GM15510 (cell line): ENCODE measurements around the gene GTPBP4.

Source experiments
- POLR2A ChIP-seq: IDR thresholded peaks from 3 replicates; pipeline ENCODE4 v1.6.1; 2011; ENCODE audit warnings: borderline replicate concordance; ENCODE audit not compliant: insufficient read length; ENCODE audit errors: extremely low read depth

GTPBP4 gene

GRCh38 chr10:958856-959255 is 29.4 kb upstream of the GTPBP4 start:
- no peak for TF ChIP-seq POLR2A

DNA sequence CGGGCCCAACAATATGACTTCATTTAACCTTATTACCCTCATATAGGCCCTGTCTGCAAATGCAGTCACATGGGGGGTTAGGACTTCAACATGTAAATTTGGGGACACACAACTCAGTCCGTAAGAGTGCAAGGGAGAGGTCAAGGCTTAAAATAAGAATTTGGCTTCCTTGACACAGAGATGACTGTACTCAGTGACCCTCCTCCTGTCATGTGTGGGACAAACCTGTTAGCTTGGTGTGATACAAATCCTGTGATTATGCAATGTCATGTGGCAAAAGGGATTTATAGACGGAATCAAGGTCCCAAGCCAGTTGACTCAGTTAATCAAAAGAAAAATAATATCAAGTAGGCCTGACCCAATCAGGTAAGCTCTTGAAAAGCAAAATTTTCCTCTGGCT is 25.9 kb upstream of the GTPBP4 start:
- no peak for TF ChIP-seq POLR2A

GRCh38 chr10:963186-963585 is 25.0 kb upstream of the GTPBP4 start:
- no peak for TF ChIP-seq POLR2A

DNA sequence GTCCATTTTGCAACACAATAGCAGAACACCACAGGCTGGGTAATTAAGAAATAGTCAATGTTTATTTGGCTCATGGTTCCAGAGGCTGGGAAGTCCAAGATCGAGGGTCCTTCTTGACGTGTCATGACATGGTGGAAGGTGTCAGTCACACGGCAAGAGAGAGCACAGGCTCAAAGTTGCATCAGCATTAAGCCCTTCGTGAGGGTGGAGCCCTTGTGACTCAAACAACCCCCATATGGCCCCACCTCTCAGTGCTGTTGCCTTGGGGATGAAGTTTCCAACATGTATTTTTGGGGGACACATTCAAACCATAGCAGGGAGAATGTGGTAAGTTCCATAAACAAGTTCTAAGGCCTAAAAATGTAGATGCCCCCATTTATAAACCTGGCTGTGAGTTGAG is 24.6 kb upstream of the GTPBP4 start:
- TF ChIP-seq POLR2A = no peak

GRCh38 chr10:964321-964987 is 23.8 kb upstream of the GTPBP4 start:
- no peak for TF ChIP-seq POLR2A

DNA sequence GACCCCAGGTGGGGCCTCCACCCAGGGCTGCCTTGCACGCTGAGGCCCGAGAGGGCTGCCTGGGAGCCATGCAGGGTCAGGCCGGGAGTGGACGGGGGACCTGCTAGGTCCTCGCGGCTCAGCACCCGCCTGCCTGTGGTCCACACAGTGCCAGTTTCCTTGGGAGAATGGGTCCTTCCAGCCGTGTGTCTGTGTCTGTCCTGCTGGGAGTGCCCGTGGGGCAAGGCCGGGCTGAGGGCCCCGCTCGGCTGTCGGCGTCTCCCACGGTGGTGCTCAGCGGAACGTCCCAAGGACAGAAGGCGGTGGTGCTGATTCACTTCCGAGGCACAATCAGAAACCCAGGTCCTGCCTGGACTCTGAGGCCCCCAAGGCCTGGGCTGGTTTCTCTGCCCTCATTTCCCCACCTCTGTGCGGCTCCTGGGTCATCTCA is 23.2 kb upstream of the GTPBP4 start:
- no peak for TF ChIP-seq POLR2A

DNA sequence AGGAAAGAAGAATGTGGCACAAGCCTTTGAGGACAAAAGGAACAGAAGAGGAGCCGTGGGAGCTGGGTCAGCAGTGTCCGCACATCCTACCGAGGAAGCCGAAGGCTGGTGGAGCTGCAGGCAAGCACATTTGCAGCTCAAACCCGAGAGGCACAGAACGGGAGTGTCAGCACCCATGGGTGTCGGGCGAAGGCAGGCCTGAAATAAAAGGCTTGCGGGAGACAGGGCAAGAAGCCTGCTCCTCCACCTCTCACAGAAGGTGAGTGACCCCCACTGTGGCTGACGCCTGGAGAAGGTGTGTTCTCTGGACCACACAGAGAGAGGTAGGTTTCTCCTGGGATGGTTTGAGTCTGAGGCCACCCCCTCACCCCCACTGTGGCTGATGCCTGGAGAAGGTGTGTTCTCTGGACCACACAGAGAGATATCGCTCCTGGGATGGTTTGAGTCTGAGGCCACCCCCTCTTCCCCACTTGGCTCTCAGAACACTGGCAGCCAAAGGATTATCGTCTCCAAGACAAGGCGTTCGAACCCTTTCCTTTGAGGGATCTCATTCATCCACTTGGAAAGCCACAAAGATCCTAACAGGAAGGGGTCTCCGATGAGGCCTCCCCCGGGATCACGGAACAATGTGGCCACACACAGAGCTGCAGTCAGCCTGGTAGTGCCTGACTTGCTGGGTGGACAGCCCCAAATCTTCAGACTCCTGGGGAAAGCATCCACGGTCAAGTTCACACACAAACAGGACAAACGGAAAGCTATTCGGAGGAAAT is 21.6 kb upstream of the GTPBP4 start:
- no peak for TF ChIP-seq POLR2A

DNA sequence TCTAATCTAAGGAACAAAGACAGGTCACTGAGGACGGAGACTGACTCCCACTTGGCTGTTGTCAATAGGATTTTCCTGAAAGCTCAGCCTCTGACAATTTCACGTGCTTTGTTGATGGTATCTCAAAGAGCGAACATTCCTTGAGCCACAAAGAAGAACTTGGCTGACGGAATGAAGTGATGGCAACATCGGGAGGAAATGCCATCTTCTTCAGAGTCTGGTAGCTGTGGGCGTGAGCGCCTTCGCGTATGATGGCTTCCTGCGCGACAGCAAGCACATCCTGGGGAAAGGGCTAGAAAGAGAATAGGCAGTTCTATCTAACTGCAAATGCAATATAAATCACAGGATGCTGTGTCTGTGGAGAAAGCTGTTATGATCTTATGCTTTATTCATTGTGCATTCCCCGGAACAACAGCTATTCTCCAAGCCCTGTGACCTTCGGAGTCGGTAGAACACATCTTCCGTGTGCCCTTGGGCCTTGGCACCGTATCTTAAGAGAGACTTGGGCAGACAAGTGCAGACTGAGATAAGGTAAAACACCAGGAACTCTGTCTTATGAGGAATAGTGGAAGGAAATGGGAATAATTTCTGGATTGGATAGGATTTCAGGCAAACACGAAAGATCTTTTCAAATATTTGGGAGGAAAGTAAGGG is 19.6 kb upstream of the GTPBP4 start:
- no peak for TF ChIP-seq POLR2A

DNA sequence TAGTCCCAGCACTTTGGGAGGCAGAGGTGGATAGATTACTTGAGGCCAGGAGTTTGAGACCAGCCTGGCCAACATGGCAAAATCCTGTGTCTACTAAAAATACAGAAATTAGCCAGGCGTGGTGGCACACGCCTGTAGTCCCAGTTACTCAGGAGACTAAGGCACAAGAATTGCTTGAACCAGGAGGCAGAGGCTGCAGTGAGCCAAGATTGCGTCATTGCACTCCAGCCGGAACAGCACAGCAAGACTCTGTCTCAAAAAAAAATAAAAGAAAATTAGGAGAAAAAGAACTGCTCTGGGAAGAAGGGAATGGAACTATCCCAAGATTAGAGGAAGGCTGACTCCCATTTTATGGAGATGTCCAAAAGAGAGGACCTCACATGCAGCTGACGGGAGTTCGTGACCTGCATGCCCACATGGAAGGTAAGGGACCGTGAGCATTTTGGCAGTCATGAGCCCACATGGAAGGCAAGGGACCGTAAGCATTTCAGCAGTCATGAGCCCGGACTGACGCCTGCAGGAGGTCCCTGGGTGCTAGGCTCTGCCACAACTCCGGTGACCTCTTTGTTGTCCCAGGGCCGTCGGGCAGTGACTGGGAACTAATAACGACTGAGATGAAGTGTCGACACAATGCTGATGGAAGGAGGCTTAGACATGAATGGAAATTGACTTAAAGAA is 18.6 kb upstream of the GTPBP4 start:
- TF ChIP-seq POLR2A = no peak

GRCh38 chr10:970311-971149 is 17.7 kb upstream of the GTPBP4 start:
- TF ChIP-seq POLR2A = no peak

- no peak for TF ChIP-seq POLR2A
Observed at GRCh38 chr10:971150-971542, 17.1 kb upstream of the GTPBP4 start.

GRCh38 chr10:971613-972012 is 16.6 kb upstream of the GTPBP4 start:
- TF ChIP-seq POLR2A = no peak

GRCh38 chr10:972763-973162 is 15.5 kb upstream of the GTPBP4 start:
- no peak for TF ChIP-seq POLR2A

DNA sequence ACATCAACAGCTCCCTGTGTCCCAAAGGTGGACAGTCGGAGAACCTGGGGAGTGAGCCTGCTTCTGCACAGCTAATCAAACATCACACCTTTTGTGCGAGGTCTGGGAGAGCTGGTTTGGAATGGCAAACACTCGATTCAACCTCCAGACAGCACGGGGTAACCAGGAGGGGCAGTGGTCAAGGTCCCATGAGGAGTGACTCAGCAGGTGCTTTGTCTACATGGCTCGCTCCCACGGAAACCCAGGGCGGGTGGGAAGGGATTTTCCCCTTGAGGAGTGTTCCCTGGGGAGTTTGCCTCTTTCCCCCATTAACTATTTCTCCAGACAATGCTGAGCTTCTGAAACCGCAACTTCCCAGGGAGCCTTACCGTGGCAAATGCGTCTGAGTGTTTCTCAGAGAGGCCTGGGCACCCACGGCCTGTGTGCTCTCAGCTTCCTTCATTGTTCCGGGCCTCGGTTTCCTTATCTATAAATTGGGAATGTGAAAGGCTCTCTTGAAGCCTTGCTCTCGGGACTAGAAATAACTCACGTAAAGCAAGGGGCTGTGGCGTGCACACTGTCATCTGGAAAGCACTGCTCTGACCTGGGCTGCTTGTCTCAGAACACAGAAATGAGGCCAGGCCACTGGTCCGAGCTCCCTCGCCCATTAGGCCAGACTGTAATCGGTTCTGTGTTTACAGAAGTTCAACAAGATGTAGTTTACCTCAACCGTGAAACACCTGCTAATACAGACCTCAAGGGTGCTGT is 14.0 kb upstream of the GTPBP4 start:
- no peak for TF ChIP-seq POLR2A

GRCh38 chr10:974785-975074 is 13.5 kb upstream of the GTPBP4 start:
- TF ChIP-seq POLR2A = no peak

DNA sequence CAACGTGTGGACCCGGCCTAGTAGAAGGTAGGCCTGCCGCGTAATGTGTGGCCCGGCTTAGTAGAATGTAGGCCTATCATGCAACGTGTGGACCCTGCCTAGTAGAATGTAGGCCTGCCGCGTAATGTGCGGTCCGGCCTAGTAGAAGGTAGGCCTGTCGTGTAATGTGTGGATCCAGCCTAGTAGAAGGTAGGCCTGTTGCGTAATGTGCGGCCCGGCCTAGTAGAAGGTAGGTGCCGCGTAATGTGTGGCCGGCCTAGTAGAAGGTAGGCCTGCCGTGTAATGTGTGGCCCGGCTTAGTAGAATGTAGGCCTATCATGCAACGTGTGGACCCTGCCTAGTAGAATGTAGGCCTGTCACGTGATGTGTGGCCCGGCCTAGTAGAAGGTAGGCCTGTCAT is 11.9 kb upstream of the GTPBP4 start:
- TF ChIP-seq POLR2A = no peak
